ENCODE results near the gene LIM2. TPM values are rescaled to one million over a fixed set of nuclear protein-coding genes. Genes with fewer than 3 reads are reported as not detected.

LIM2 gene
- total and polyA plus RNA-seq, 9 of the 15 experiments (the other 6 are each of a cell fraction or from before 2014, with no cell fraction given): 0.07 to 0.45 (median 0.18) TPM; not detected in 4

DNA sequence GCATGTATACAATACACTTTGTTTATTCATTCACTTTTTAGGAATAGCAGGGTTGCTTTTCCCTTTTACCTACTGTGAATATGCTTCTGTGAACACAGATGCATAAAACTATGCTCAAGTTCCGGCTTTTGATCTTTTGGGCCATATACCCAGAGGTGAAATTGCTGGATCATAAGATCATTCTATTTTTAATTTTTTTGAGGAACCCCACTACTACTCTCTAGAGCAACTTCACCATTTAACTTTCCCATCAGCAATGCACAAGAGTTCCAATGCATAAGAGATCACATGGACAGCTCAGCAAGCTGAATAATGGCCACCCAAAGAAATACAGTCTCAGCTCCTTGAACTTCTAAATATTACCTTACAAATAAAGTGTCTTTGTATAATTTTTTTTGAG is 46.7 kb upstream of the LIM2 start:
- 17% methylated on average over 1 of the region's 1 CpG for WGBS (ENCODE audit: insufficient coverage, low coverage, missing lambda C conversion rate)
- Histone ChIP-seq H3K9me3 (replicated peaks; ENCODE audit: control insufficient read depth, insufficient read depth, low read depth, low read length) (no peaks in the 10 kb centered on the region), H3K4me2 (ENCODE audit: insufficient read depth, low read length) (no peak overlapping the region), H3K4me1 (replicated peaks in 1 of 2; ENCODE audit: control insufficient read depth in 2 of 2, insufficient read depth in 2 of 2, low read length in 2 of 2) (no peaks in the 10 kb centered on the region), H3K9me1 (ENCODE audit: control insufficient read depth, insufficient read depth, low read length) (no peaks in the 10 kb centered on the region), H3K4me3 (no peak overlapping the region), H3K27me3 (ENCODE audit: control insufficient read depth in 2 of 2, insufficient read depth in 2 of 2, low read length in 2 of 2) (no peaks in the 10 kb centered on the region), H4K20me1 (replicated peaks; ENCODE audit: control insufficient read depth, insufficient read depth, low read length) (no peaks in the 10 kb centered on the region), H3K9ac (ENCODE audit: insufficient read depth in 1 of 2, low read depth in 2 of 2, low read length in 2 of 2) (no peak overlapping the region), H3K27ac (ENCODE audit: extremely low read depth, low read depth, low read length) (no peak overlapping the region), H2AFZ (ENCODE audit: low read depth, low read length) (no peak overlapping the region), H3K79me2 (ENCODE audit: control insufficient read depth, insufficient read depth, low read length) (no peaks in the 10 kb centered on the region), H3K36me3 (ENCODE audit: control insufficient read depth, insufficient read depth, low read length) (no peaks in the 10 kb centered on the region)
- no TSS peak for BruUV-seq (replicated peaks)
- ATAC-seq: no peak
- POLR2A ChIA-PET: interaction anchor here (0.5 kb wide), 1 partner anchor 270 kb away, joined by 3 read pairs; no protein-coding TSS in a partner anchor
- DNase-seq (ENCODE audit: extremely low read depth in 1 of 4, low spot score in 3 of 4): no peak
- FAIRE-seq: no peak
- CTCF ChIA-PET (ENCODE audit: low intra/inter-chr PET ratio): no interaction called here
- TF ChIP-seq ADNP (tag; IDR thresholded peaks at IDR 0.05): no peak
- TF ChIP-seq EWSR1 (IDR thresholded peaks at IDR 0.05; ENCODE audit: borderline replicate concordance, low read depth, partially characterized antibody): no peak
- no peak for TF ChIP-seq CREBBP (IDR thresholded peaks at IDR 0.05; ENCODE audit: low read depth, low read length)
- no peak for TF ChIP-seq ZNF282 (CRISPR knock-in tag; IDR thresholded peaks at IDR 0.05)
- no peak for TF ChIP-seq ZFP1 (CRISPR knock-in tag; IDR thresholded peaks at IDR 0.05)
- no peak for TF ChIP-seq GTF2A2 (tag; IDR thresholded peaks at IDR 0.05)
- no peak for TF ChIP-seq ZNF551 (CRISPR knock-in tag; IDR thresholded peaks at IDR 0.05)
- TF ChIP-seq ZFP30 (CRISPR knock-in tag; IDR thresholded peaks at IDR 0.05; ENCODE audit: borderline replicate concordance): no peak
- TF ChIP-seq SRSF7 (optimal IDR thresholded peaks at IDR 0.05; ENCODE audit: low read depth, low read length): no peak
- no peak for TF ChIP-seq ETV6 (IDR thresholded peaks at IDR 0.05; ENCODE audit: borderline replicate concordance in 1 of 2, low read depth in 2 of 2, low read length in 1 of 2)
- TF ChIP-seq ETV6 (CRISPR knock-in tag; IDR thresholded peaks at IDR 0.05; ENCODE audit: borderline replicate concordance): no peak
- TF ChIP-seq PHF8 (IDR thresholded peaks at IDR 0.05; ENCODE audit: borderline replicate concordance, low read length): no peak
- TF ChIP-seq PPARD (CRISPR knock-in tag; IDR thresholded peaks at IDR 0.05): no peak
- TF ChIP-seq STAG1 (CRISPR knock-in tag; IDR thresholded peaks at IDR 0.05; ENCODE audit: borderline replicate concordance): no peak
- no peak for TF ChIP-seq RBM14 (IDR thresholded peaks at IDR 0.05; ENCODE audit: borderline replicate concordance, insufficient read depth, low read depth, low read length)
- no peak for TF ChIP-seq GABPA (tag; conservative IDR thresholded peaks at IDR 0.05; ENCODE audit: low read depth)
- no peak for TF ChIP-seq TAF1 (IDR thresholded peaks at IDR 0.05; ENCODE audit: control insufficient read depth, extremely low read depth, insufficient read depth, low read length, severe bottlenecking)
- intact Hi-C loops (cut with micrococcal nuclease) (no loop called here), in situ Hi-C loops (cut with MboI) (no loop called here)
